RWPE2 (cell line): ENCODE results near the gene ITPK1.

Experiments used
- ATAC-seq: fragments of 200-7000 bp; cut with Tn5 transposase; 3 replicates; pipeline ENCODE4 v1.9.1; 2021; ENCODE audit warnings: low read depth
- DNase-seq: peaks from one replicate; pipeline ENCODE4 v3.0.0-alpha.2; 2020; ENCODE audit warnings: low spot score
- H3K27ac ChIP-seq: fragments of 450-650 bp; 2 replicates; pipeline ENCODE4 v1.5.1; 2017; ENCODE audit warnings: mild to moderate bottlenecking; ENCODE audit not compliant: poor library complexity, severe bottlenecking
- H3K27me3 ChIP-seq: fragments of 250-450 bp; sonication (Bioruptor Pico); 2 replicates; pipeline ENCODE4 v1.5.1; 2021; ENCODE audit warnings: mild to moderate bottlenecking, moderate library complexity; ENCODE audit not compliant: insufficient read depth, poor library complexity, severe bottlenecking
- H3K36me3 ChIP-seq: fragments of 250-450 bp; sonication (Bioruptor Pico); 2 replicates; pipeline ENCODE4 v1.5.1; 2020; ENCODE audit warnings: low read depth, mild to moderate bottlenecking, moderate library complexity
- H3K4me1 ChIP-seq: fragments of 250-450 bp; sonication (Bioruptor Pico); 2 replicates; pipeline ENCODE4 v1.5.1; 2021; ENCODE audit warnings: mild to moderate bottlenecking, moderate library complexity; ENCODE audit not compliant: insufficient read depth, poor library complexity, severe bottlenecking
- H3K4me3 ChIP-seq: fragments of 250-450 bp; sonication (Bioruptor Pico); 2 replicates; pipeline ENCODE4 v1.5.1; 2021; ENCODE audit warnings: mild to moderate bottlenecking, moderate library complexity; ENCODE audit not compliant: severe bottlenecking
- H3K9me3 ChIP-seq: fragments of 250-450 bp; sonication (Bioruptor Pico); 2 replicates; pipeline ENCODE4 v1.5.1; 2021; ENCODE audit warnings: mild to moderate bottlenecking, moderate library complexity; ENCODE audit not compliant: severe bottlenecking
- CTCF ChIP-seq: fragments of 450-650 bp; IDR thresholded peaks from one replicate; pipeline ENCODE4 v1.5.1; 2017; ENCODE audit warnings: mild to moderate bottlenecking, moderate library complexity; ENCODE audit not compliant: poor library complexity, severe bottlenecking

The ITPK1 gene

DNA sequence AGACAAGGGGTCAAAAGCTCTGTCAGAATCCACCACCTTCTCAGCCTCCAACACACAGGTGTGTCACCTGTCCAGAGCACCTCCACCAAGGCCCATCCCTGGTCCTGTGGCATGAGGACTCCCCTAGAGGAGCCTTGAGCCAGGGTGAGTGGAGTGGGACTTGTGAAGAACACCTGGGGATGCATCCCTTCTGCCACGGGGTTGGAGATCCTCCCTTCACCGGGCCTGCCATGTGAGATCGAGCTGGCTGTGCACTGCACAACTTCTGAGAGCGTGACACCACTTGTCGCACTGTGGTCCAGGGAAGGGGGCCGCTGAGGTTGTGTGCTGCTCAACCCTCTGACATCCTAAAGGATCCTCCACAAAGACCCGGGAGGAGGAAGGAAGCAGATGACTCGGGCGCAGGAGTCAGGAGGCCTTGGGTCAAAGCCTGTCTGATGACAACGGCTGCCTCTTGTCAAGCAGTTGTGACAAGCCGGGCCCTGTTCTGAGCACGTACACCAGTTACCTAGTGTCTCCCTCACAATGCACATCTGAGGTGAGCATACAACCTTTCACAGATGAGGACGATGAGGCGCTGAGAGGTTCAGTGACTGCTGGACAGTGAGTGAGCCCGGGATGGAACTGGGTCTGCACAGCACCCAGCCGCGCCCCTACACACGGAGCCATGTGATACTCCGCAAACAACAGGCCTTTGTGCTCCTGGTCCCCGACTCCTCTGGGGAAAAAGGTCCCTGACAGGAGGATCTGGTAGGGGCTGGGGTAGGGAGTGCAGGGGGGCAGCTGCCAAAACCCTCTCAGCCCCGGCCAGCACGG is 157.1 kb downstream of the ITPK1 start:
- Histone ChIP-seq H3K9me3 (no peaks in the 10 kb centered on the region), H3K4me3 (no peak overlapping the region), H3K27ac (no peak overlapping the region), H3K4me1 (peaks cover 13% of the 10 kb centered on the region), H3K27me3 (no peaks in the 10 kb centered on the region), H3K36me3 (peaks cover 65% of the 10 kb centered on the region)
- no peak for DNase-seq
- ATAC-seq = no peak
- no peak for TF ChIP-seq CTCF

- ATAC-seq (no peak), DNase-seq (no peak)
- Histone ChIP-seq H3K27me3 (no peaks in the 10 kb centered on the region), H3K27ac (no peak overlapping the region), H3K4me1 (peaks cover 13% of the 10 kb centered on the region), H3K36me3 (peaks cover 62% of the 10 kb centered on the region), H3K9me3 (no peaks in the 10 kb centered on the region), H3K4me3 (no peak overlapping the region)
- TF ChIP-seq CTCF = no peak
These were observed 158.8 kb downstream of the ITPK1 start for GRCh38 chr14:92956961-92957360.

DNA sequence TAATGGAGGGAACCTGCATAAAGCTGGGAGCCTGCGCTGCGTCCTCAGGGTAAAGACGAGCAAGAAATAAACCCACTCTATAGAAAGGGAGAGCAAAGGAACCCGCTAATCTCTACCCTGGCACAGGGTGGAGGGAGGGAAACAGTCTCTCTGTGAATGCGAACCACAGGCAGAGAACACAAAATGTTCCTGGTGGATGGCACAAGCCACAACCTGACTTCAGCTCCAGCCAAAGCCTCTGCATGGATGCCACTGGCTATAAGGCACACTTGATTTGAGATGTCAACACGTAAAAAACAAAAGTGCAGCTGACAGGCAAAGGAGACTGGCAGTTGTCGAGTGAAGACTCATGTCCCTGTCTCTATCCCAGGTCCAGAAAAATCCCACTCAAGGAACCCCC is 160.3 kb downstream of the ITPK1 start:
- no peak for TF ChIP-seq CTCF
- H3K27ac ChIP-seq = no peak overlapping the region
- no peak overlapping the region for H3K4me3 ChIP-seq
- no peak for DNase-seq
- H3K36me3 ChIP-seq = peaks cover 63% of the 10 kb centered on the region
- ATAC-seq = no peak
- H3K4me1 ChIP-seq = no peaks in the 10 kb centered on the region
- no peaks in the 10 kb centered on the region for H3K27me3 ChIP-seq
- no peaks in the 10 kb centered on the region for H3K9me3 ChIP-seq

- TF ChIP-seq CTCF = no peak
- ATAC-seq (no peak), DNase-seq (no peak)
- no peaks in the 10 kb centered on the region for H3K4me1 ChIP-seq
- no peaks in the 10 kb centered on the region for H3K27me3 ChIP-seq
- no peaks in the 10 kb centered on the region for H3K9me3 ChIP-seq
- H3K27ac ChIP-seq = no peak overlapping the region
- H3K4me3 ChIP-seq = no peak overlapping the region
- H3K36me3 ChIP-seq = peaks cover 63% of the 10 kb centered on the region
These were observed 160.8 kb downstream of the ITPK1 start for GRCh38 chr14:92954933-92955332.

DNA sequence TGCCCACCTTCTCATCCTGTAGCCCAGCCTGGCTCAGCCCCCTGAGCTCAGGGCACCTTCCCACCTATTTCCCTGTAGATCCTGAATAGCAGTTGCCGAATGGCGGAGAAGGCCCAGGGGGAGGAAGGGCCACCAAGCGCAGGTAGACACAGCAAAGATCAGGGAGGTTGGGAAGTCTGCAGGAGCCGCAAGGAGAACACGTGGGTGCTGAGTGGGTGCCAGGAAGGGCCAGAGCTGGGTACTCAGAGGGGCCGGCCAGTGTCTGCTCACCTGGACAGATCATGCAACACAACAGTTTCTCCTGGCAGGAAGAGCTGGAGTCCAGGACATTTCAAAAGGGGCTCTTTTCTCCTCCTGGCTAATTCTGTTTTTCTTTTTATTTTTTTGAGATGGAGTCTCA is 162.2 kb downstream of the ITPK1 start:
- H3K27ac ChIP-seq = no peak overlapping the region
- peaks cover 57% of the 10 kb centered on the region for H3K36me3 ChIP-seq
- H3K9me3 ChIP-seq = no peaks in the 10 kb centered on the region
- DNase-seq = no peak
- H3K27me3 ChIP-seq = no peaks in the 10 kb centered on the region
- TF ChIP-seq CTCF = no peak
- no peaks in the 10 kb centered on the region for H3K4me1 ChIP-seq
- no peak for ATAC-seq
- H3K4me3 ChIP-seq = no peak overlapping the region
